GM08714 (cell line): Measurements from ENCODE around the gene CC2D1A.

Experiments used
- H3K4me3 ChIP-seq: fragments of 200-500 bp; sonication (Bioruptor generic); 2 replicates; pipeline ENCODE4 v1.5.1; 2014; ENCODE audit warnings: mild to moderate bottlenecking, low read length, inconsistent platforms
- ZNF274 ChIP-seq: IDR thresholded peaks from 2 replicates; pipeline ENCODE4 v1.6.1; 2012; ENCODE audit warnings: mild to moderate bottlenecking, low read depth, low read length

Gene CC2D1A

DNA sequence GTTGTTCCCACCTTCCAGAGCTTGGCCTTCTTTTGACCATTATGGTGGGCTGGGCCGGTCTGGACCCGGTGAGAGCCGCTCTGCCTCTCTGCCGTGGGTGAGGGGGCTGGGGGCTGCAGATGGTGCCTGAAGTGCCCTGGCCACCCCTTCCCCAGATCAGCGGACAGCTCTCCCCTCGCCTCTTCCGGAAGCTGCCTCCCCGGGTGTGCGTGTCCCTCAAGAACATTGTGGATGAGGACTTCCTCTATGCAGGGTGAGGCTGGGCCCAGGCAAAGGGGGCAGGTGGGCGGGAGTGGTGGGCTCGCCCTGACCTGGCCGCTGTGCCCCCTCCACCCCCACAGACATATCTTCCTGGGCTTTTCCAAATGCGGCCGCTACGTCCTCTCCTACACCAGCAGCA lies 48.2 kb downstream of the CC2D1A start:
- no peak for TF ChIP-seq ZNF274
- H3K4me3 ChIP-seq = no peak overlapping the region

DNA sequence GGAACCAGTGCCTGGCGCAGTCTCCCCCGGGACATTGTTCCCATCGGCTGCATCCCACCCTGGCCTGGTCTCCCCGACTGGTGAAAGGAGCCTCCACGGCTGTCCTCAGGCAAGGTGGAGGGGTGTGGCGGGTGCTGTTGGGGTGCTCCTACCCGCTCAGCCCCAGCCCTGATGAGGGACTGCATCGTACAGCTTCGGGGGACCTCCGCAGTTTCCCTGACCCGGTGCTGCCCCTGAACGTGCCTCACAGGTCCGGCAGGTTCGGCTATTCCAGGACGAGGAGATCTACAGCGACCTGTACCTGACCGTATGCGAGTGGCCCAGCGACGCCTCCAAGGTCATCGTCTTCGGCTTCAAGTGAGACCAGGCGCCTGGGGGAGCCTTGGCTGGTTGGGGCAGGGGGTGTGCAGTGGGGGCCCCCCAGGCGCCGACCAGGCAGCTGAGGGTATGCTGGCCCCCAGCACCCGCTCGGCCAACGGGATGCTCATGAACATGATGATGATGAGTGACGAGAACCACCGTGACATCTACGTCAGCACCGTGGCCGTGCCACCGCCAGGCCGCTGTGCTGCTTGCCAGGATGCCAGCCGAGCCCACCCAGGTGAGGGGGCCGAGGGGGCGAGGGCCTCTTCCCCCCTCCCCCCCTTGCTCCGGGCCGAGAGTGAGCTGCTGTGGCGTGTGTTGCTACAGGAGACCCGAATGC lies 49.8 kb downstream of the CC2D1A start:
- no peak overlapping the region for H3K4me3 ChIP-seq
- TF ChIP-seq ZNF274 = no peak

GRCh38 chr19:13956365-13956744 lies 50.4 kb downstream of the CC2D1A start:
- no peak for TF ChIP-seq ZNF274
- no peak overlapping the region for H3K4me3 ChIP-seq

DNA sequence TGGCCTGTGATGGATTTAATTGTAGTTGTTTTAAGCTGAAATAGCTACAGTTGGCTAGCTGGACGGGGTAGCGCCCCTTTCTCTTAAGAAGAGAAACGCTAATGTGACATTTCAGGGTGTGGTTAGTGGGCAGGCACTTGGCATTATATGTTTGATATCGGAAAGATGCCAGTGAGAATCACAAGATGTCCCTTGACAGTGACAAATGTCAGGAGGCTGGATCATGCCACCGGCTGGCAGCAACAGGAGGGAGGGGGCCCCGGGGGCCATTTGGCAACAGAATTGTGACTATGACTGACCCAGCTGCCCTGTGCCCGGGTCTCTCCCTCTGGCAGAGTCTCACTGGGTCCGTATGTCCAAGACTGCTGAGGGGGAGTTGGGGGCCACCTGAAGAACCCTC lies 51.0 kb downstream of the CC2D1A start:
- TF ChIP-seq ZNF274 = no peak
- no peak overlapping the region for H3K4me3 ChIP-seq

DNA sequence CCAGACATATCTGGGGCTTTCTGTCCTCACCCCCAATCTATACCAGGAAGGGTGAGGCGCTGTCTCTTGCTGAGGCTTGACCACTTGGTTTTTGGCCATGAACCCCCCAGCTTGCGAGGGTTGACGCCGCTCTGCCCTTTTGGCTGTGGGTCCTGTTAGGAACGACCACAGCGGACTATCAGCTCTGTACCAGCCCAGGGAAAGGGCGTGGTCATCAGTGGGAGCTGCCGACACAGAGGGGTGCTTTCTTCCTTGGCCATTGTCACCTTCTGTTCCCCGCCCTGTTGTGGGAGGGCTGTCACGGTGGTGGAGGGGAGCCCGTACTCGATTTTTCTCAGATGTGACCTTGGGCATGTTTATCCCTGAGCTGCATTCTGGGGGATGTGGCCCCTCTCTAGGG lies 52.0 kb downstream of the CC2D1A start:
- no peak overlapping the region for H3K4me3 ChIP-seq
- no peak for TF ChIP-seq ZNF274

GRCh38 chr19:13959141-13959961 lies 53.4 kb downstream of the CC2D1A start:
- TF ChIP-seq ZNF274 = no peak
- no peak overlapping the region for H3K4me3 ChIP-seq

DNA sequence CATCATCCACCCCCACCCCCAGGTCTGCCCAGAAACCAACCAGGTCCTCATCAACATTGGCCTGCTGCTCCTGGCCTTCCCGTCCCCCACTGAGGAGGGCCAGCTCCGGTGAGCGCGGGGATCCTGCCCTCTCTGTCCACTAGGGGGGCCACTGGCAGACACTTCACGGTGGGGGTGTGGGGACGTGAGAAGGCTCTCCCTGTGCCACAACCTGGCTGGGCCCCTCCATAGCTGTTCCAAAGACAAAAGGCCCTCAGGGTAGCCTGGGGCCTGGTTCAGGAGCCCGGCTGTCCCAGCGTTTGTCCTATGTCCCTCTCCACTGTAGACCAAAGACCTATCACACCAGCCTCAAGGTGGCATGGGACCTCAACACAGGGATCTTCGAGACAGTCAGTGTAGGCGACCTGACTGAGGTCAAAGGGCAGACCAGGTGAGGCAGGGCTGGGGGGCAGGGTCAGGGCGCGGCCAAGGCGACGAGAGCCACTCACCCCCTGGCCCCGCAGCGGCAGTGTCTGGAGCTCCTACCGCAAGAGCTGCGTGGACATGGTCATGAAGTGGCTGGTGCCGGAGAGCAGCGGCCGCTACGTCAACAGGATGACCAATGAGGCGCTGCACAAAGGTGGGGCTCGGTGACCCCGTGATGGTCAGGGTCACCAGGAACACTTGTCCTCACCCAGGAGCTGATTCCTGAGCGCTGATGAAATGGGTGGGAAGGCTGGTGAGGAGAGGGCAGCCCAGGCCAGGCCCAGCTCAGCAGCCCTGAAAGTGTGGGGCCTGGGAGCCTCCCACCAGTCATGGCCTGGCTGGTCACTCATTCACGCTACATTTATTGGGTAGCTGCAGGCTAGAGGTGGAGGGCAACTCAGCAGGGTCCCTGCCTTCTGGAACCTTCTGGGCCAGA lies 54.2 kb downstream of the CC2D1A start:
- no peak overlapping the region for H3K4me3 ChIP-seq
- TF ChIP-seq ZNF274 = no peak

DNA sequence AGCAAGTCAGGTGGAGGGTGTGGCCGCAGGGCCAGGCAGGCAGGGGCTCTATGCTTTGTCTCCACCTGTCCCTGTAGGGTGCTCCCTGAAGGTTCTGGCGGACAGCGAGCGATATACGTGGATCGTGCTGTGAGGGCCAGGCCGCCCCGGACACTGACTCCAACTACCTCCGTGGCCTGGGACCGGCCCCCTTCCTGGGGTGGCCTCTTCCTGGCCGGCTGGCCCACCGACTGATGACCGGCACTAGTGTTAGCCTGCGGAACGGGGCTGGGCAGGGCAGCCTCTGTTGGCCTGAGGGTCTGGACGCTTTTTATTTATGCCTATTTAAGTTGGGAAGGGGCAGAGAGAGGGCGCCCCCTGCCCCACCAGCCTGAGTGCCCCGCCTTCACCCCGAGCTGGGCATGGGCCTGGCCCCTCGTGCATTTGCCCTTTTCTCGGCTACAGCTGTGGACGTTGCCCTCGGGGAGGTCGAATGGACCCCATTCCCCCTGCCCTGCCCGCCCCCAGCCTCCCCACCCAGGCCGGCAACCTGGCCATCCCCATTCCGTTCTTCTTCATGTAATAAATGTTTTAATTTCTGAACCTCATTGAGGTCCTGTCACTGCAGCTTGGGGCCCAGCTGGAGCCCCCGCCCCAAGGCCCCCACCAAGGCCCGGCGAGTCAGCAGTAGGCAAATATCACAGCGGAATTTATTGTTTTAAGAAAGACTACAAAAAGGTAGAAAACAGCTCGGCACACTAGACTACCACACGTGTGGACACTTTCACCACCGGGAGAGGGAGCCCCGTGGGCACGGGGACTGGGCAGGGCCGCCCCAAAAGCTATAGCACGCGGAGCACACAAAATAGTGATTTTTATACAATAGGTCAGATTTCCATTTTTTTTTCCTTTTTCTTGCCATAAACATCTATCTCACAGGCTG lies 55.1 kb downstream of the CC2D1A start:
- H3K4me3 ChIP-seq = no peak overlapping the region
- TF ChIP-seq ZNF274 = no peak

- H3K4me3 ChIP-seq = no peak overlapping the region
- TF ChIP-seq ZNF274 = no peak
These were observed 56.1 kb downstream of the CC2D1A start for GRCh38 chr19:13961826-13962698.

GRCh38 chr19:13962699-13963602 lies 57.0 kb downstream of the CC2D1A start:
- no peak overlapping the region for H3K4me3 ChIP-seq
- TF ChIP-seq ZNF274 = no peak

DNA sequence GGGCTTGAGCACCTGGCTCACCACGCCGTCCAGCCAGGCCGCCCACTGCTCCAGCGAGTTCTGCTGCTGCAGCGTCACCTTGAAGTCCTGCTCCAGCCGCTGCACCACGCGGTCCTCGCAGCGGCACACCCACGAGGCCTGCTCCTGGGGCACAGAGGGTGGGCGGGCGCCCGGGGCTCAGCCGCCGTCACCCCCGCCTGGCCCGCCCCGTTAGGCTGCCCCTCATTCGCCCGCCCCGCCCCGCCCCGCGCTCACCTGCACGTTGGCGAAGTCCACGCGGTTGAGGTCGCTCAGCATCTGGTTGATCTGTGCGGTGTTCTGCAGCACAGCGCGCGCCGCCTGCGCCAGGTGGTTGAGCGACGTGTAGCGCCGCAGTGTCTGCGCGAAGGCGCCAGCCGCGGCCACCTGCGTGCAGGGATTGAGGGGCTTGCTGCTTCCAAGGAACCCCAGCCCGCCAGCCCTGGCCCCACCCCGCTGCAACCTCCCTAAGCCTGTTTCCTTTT lies 57.7 kb downstream of the CC2D1A start:
- no peak overlapping the region for H3K4me3 ChIP-seq

More for the DNA sequence above, 57.7 kb downstream of the CC2D1A start:
- no peak for TF ChIP-seq ZNF274
